PC-3 (cell line): ENCODE results near the gene LKAAEAR1. TPM values are rescaled to one million over a fixed set of nuclear protein-coding genes. Genes with fewer than 3 reads are reported as not detected.

Source experiments
- ATAC-seq: fragments of 200-7000 bp; cut with Tn5 transposase; 2 replicates; pipeline ENCODE4 v1.9.1; 2020; ENCODE audit warnings: mild to moderate bottlenecking, moderate library complexity
- BruUV-seq: library from RNA; stranded (reverse); fragments of 400-500 nt; replicated peaks from 2 replicates; lab custom pipeline; 2021; lab: Mats Ljungman, UMichigan
- CTCF ChIA-PET: fragments of 300-600 bp; sonication (Branson Sonifier 250); formaldehyde crosslinking; loops from one replicate; lab custom pipeline; 2022; ENCODE audit warnings: antibody characterized with exemption; lab: Charles Lee
- POLR2A ChIA-PET: fragments of 300-600 bp; sonication (Branson Sonifier 250); formaldehyde crosslinking; loops from one replicate; lab custom pipeline; 2022; ENCODE audit warnings: antibody characterized with exemption; ENCODE audit not compliant: unreplicated experiment; lab: Charles Lee
- DNase-seq: peaks from one replicate; pipeline ENCODE4 v3.0.0-alpha.2; 2015
- H2AFZ ChIP-seq: fragments of 300-600 bp; sonication (generic); 2 replicates; pipeline ENCODE4 v1.6.0; 2016; ENCODE audit warnings: antibody characterized with exemption, low read length
- H3F3A ChIP-seq: fragments of 300-600 bp; sonication (generic); one replicate; pipeline ENCODE4 v1.6.0; 2017; ENCODE audit warnings: antibody characterized with exemption, low read length, control low read depth, mild to moderate bottlenecking; ENCODE audit not compliant: unreplicated experiment
- H3K27ac ChIP-seq: fragments of 300-600 bp; sonication (generic); 2 replicates; pipeline ENCODE4 v1.5.1; 2016; ENCODE audit warnings: mild to moderate bottlenecking, low read length
- H3K27me3 ChIP-seq: fragments of 300-600 bp; sonication (generic); 2 replicates; pipeline ENCODE4 v1.6.1; 2016; ENCODE audit warnings: low read length, mixed read lengths
- H3K36me3 ChIP-seq: fragments of 300-600 bp; sonication (generic); 2 replicates; pipeline ENCODE4 v1.6.1; 2016; ENCODE audit warnings: low read depth, mixed run types, low read length, mixed read lengths
- H3K4me1 ChIP-seq: fragments of 300-600 bp; sonication (generic); 2 replicates; pipeline ENCODE4 v1.5.1; 2016; ENCODE audit warnings: low read length; ENCODE audit not compliant: insufficient read depth
- H3K4me2 ChIP-seq: fragments of 300-600 bp; sonication (generic); 2 replicates; pipeline ENCODE4 v1.6.0; 2016; ENCODE audit warnings: low read length
- H3K4me3 ChIP-seq: fragments of 300-600 bp; sonication (generic); 2 replicates; pipeline ENCODE4 v1.5.1; 2016; ENCODE audit warnings: mild to moderate bottlenecking, low read length, mixed read lengths
- H3K79me2 ChIP-seq: fragments of 300-600 bp; sonication (generic); 2 replicates; pipeline ENCODE4 v1.6.1; 2017; ENCODE audit warnings: low read length, mixed read lengths
- H3K9ac ChIP-seq: fragments of 300-600 bp; sonication (generic); 2 replicates; pipeline ENCODE4 v1.6.0; 2016; ENCODE audit warnings: mild to moderate bottlenecking, low read length
- H3K9me2 ChIP-seq: fragments of 300-600 bp; sonication (generic); replicated peaks from 2 replicates; pipeline ENCODE4 v1.6.1; 2016; ENCODE audit warnings: mixed run types, low read length, mixed read lengths
- H3K9me3 ChIP-seq: fragments of 300-600 bp; sonication (generic); 2 replicates; pipeline ENCODE4 v1.6.1; 2016; ENCODE audit warnings: low read length, mixed read lengths
- H4K20me1 ChIP-seq: fragments of 300-600 bp; sonication (generic); 2 replicates; pipeline ENCODE4 v1.6.1; 2016; ENCODE audit warnings: low read length, mixed read lengths
- CTCF ChIP-seq: fragments of 300-600 bp; sonication (generic); conservative IDR thresholded peaks from 2 replicates; pipeline ENCODE4 v1.5.1; 2017; ENCODE audit warnings: antibody characterized with exemption, low read depth, mild to moderate bottlenecking, low read length
- EZH2 ChIP-seq: fragments of 300-600 bp; sonication (generic); IDR thresholded peaks from one replicate; pipeline ENCODE4 v1.6.1; 2017; ENCODE audit warnings: antibody characterized with exemption, mild to moderate bottlenecking, low read length; ENCODE audit not compliant: unreplicated experiment
- EZH2phosphoT487 ChIP-seq: fragments of 300-600 bp; sonication (generic); IDR thresholded peaks from 2 replicates; pipeline ENCODE4 v1.6.1; 2018; ENCODE audit warnings: mild to moderate bottlenecking, antibody characterized with exemption, low read length, borderline replicate concordance
- intact Hi-C: fragments of 100-400 bp; cut with micrococcal nuclease; formaldehyde crosslinking; loops from 2 replicates; pipeline ENCODE4 v1.9.0; 2023
- total RNA-seq: library from RNA; depleted of rRNA; stranded (reverse); fragments of >200 nt; gene quantifications from 2 replicates; pipeline ENCODE4 v1.2.3, GENCODE V29; 2014

The LKAAEAR1 gene
- total RNA-seq, 1 experiment from 2014 or later, result 1.1 TPM

DNA sequence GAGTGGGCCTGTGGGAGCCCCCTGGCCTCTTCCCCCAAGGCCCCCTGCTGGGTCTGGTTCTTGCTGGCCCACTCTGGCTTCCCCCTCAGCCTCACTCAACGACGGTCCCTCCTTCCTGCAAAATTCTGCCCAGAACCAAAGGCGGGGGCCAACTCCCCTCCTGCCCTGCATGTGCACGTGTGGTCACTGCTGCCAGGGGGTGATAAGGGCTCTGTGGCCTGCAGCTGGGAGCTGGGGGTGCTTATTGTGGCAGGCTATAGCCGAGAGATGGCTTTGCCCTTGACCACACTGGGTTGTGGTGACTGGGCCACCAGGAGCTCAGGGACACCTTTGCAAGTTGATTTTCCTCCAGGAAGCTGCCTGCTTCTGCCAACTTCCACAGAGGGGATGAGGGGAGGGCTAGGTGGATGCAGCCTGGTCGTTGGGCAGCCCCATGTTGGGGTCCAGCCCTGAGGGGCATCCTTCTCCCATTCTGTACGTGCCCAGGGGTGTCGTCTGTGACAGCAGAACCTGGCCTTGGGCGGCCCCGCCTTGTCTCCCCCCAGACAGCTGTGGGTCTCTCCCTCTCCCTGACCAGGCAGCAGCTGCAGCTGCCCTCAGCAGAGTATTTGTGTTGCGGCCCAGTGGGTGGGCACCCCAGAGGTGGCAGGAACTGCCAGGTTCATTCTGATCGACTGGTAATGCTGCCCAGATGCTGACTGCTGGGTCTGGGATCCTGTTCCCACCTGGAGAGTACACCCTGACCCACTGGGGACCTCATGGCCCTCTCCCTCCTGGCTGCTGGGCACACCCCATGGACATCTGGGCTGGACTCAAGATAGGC is 15.6 kb downstream of the LKAAEAR1 start:
- Histone ChIP-seq H3K4me2 (no peak overlapping the region), H2AFZ (no peak overlapping the region), H3K9ac (no peak overlapping the region), H4K20me1 (no peaks in the 10 kb centered on the region), H3K4me1 (peaks cover 30% of the 10 kb centered on the region), H3K9me3 (no peaks in the 10 kb centered on the region), H3K27me3 (no peaks in the 10 kb centered on the region), H3K79me2 (peaks cover 6% of the 10 kb centered on the region), H3K9me2 (no peaks in the 10 kb centered on the region), H3F3A (no peaks in the 10 kb centered on the region), H3K36me3 (no peaks in the 10 kb centered on the region), H3K27ac (no peak overlapping the region), H3K4me3 (no peak overlapping the region)
- intact Hi-C loops, result no loop called here
- no peak for DNase-seq
- ChIA-PET CTCF (no interaction called here), POLR2A (no interaction called here)
- ATAC-seq, result no peak
- no peak for TF ChIP-seq CTCF
- no peak for TF ChIP-seq EZH2
- no peak for TF ChIP-seq EZH2phosphoT487
- no TSS peak for BruUV-seq

- H3K4me3 ChIP-seq, result no peak overlapping the region
- H3K9ac ChIP-seq, result no peak overlapping the region
- no peak overlapping the region for H2AFZ ChIP-seq
- H3K4me1 ChIP-seq, result peaks cover 30% of the 10 kb centered on the region
- H3K36me3 ChIP-seq, result no peaks in the 10 kb centered on the region
- TF ChIP-seq CTCF (no peak), EZH2phosphoT487 (no peak), EZH2 (no peak)
- H3K9me3 ChIP-seq, result no peaks in the 10 kb centered on the region
- ATAC-seq (no peak), DNase-seq (no peak)
- H4K20me1 ChIP-seq, result no peaks in the 10 kb centered on the region
- no TSS peak for BruUV-seq
- H3F3A ChIP-seq, result no peaks in the 10 kb centered on the region
- H3K4me2 ChIP-seq, result no peak overlapping the region
- peaks cover 10% of the 10 kb centered on the region for H3K79me2 ChIP-seq
- no peak overlapping the region for H3K27ac ChIP-seq
- H3K27me3 ChIP-seq, result no peaks in the 10 kb centered on the region
- CTCF ChIA-PET, result no interaction called here
- POLR2A ChIA-PET, result no interaction called here
- no peaks in the 10 kb centered on the region for H3K9me2 ChIP-seq
- intact Hi-C loops, result no loop called here
Observed at GRCh38 chr20:64067733-64068307, 16.4 kb downstream of the LKAAEAR1 start.

- H3K4me2 ChIP-seq, result no peak overlapping the region
- intact Hi-C loops, result no loop called here
- H3K27ac ChIP-seq, result no peak overlapping the region
- TF ChIP-seq EZH2, result no peak
- TF ChIP-seq CTCF, result no peak
- no peak for TF ChIP-seq EZH2phosphoT487
- H3K27me3 ChIP-seq, result no peaks in the 10 kb centered on the region
- no peaks in the 10 kb centered on the region for H3F3A ChIP-seq
- H3K79me2 ChIP-seq, result peaks cover 10% of the 10 kb centered on the region
- no TSS peak for BruUV-seq
- peaks cover 36% of the 10 kb centered on the region for H3K4me1 ChIP-seq
- DNase-seq, result no peak
- H2AFZ ChIP-seq, result no peak overlapping the region
- H3K9ac ChIP-seq, result no peak overlapping the region
- ChIA-PET POLR2A (no interaction called here), CTCF (no interaction called here)
- no peaks in the 10 kb centered on the region for H4K20me1 ChIP-seq
- ATAC-seq, result no peak
- H3K36me3 ChIP-seq, result no peaks in the 10 kb centered on the region
- H3K4me3 ChIP-seq, result no peak overlapping the region
- no peaks in the 10 kb centered on the region for H3K9me2 ChIP-seq
- H3K9me3 ChIP-seq, result no peaks in the 10 kb centered on the region
Observed at GRCh38 chr20:64067005-64067632, 17.1 kb downstream of the LKAAEAR1 start.
